Adrenal gland (tissue), 12 donors: ENCODE measurements around the gene LY86. TPM values are rescaled to one million over a fixed set of nuclear protein-coding genes. Genes with fewer than 3 reads are reported as not detected.
A peak's percentile ranks its signal among the peaks of the same experiment; 100 is the strongest.

Source experiments
- DNase-seq, 7 donors: peaks; one replicate each; pipeline ENCODE4 v3.0.0-alpha.2; 2019 to 2020
- H3K27ac ChIP-seq, 5 donors: fragments of 200-600 bp; sonication (generic) in 4 of 5; 1 replicate in 3 of 5; 2 replicates in 2 of 5; pipeline versions ENCODE4 v1.5.1 to v1.8.0; 2016 to 2020; ENCODE audit warnings: mild to moderate bottlenecking in 1 of 5
- H3K27me3 ChIP-seq: fragments of 200-600 bp; 2 replicates; pipeline ENCODE4 v1.8.0; 2021
- H3K36me3 ChIP-seq, 2 donors: fragments of 200-600 bp; replicated peaks in 1 of 2; 1 replicate in 1 of 2; 2 replicates in 1 of 2; pipeline versions ENCODE4 v1.5.1 to v1.8.0; 2018 to 2022
- H3K4me1 ChIP-seq, 2 donors: fragments of 200-600 bp; replicated peaks in 1 of 2; 1 replicate in 1 of 2; 2 replicates in 1 of 2; pipeline versions ENCODE4 v1.5.1 to v1.8.0; 2018 to 2021
- H3K4me3 ChIP-seq, 4 donors: fragments of 200-600 bp; sonication (generic) in 3 of 4; one replicate each; pipeline ENCODE4 v1.5.1; 2016 to 2018
- H3K9me3 ChIP-seq, 3 donors: fragments of 200-600 bp; sonication (generic) in 1 of 3; replicated peaks in 1 of 3; 1 replicate in 2 of 3; 2 replicates in 1 of 3; pipeline versions ENCODE4 v1.5.1 to v1.8.0; 2016 to 2021
- CTCF ChIP-seq, 6 experiments: fragments of 450-650 bp in 4 of 6; fragments of 200-600 bp in 2 of 6; sonication (generic) in 1 of 6; IDR thresholded peaks; 1 replicate in 5 of 6; 2 replicates in 1 of 6; pipeline versions ENCODE4 v1.5.1 to v1.8.0; 2016 to 2021; ENCODE audit warnings: antibody characterized with exemption in 6 of 6, mild to moderate bottlenecking in 2 of 6, moderate library complexity in 1 of 6
- POLR2A ChIP-seq, 2 donors: fragments of 450-650 bp; IDR thresholded peaks; one replicate each; pipeline ENCODE4 v1.6.1; 2017; ENCODE audit warnings: antibody characterized with exemption in 2 of 2, mild to moderate bottlenecking in 2 of 2, moderate library complexity in 1 of 2
- WGBS, 4 donors: extraction: QIAGEN DNeasy Blood & Tissue Kit in 2 of 4; methylation state at CpG; one replicate each; pipeline versions ENCODE4 v1.1.5 to v1.1.7; 2013 to 2017; 5-methylcytosine and 5-hydroxymethylcytosine counted together
- intact Hi-C, 2 donors: fragments of 100-400 bp; cut with DNase I; formaldehyde crosslinking; loops; one replicate each; pipeline versions ENCODE4 v1.14.1 to v1.15.0; 2022 to 2023
- polyA plus RNA-seq, 3 donors: library from polyadenylated mRNA; stranded (reverse); fragments of 200-250 nt in 2 of 3; fragments of 350-450 nt in 1 of 3; fragmentation: Illumina TruSeq in 1 of 3; extraction: RNeasy Lipid Tissue Mini Kit (QIAGEN cat#74804) in 1 of 3; gene quantifications; one replicate each; pipeline ENCODE4 v1.2.3, GENCODE V29; 2013 to 2014
- total RNA-seq, 9 donors: library from RNA; depleted of rRNA in 4 of 9; stranded (reverse); fragments of >200 nt in 4 of 9; fragments of 120-200 nt in 1 of 9; fragmentation: NEBNext Ultra II Directional in 1 of 9; extraction: Animal tissue kit (Norgen Biotek cat#: 25700) in 1 of 9; gene quantifications; one replicate each; pipeline versions ENCODE4 v1.1.0 to v1.2.4, GENCODE V29; 2013 to 2023
- donor health status: healthy with polysubstance abuse.
- donor health status: Bipolar disorder and iron deficiency.
- donor health status: DM: yes; HTN: yes; CAD: no.
- donor health status: DM: no; HTN: no; CAD: no.
- donor health status: DM: no; HTN: no; CAD: no.
- donor health status: DM: yes; HTN: yes; CAD: no.

LY86 gene
- total and polyA plus RNA-seq, 12 donors = 0.60 to 25.7 (median 7.1) TPM

DNA sequence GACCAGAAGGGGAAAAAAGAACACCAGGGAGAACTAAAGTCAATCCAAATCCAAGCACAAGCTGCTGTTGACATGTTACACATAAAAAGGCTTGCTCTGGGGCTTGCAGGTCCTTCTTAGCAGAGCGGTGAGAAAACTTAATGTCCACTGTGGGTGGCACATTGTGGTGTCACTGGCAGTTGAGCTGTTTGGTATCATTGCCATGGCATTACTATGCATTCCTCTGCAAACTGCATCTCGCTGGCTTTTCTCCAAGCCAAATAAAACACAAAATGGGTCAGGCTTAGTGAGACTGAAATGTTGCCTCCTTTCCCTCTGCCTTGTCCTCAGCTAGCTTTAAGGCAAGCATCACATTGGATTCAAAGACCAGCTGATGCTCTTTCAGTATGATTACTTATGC lies 40.9 kb downstream of the LY86 start:
- no peak overlapping the region for H3K27ac ChIP-seq
- H3K4me3 ChIP-seq = no peak overlapping the region
- WGBS, 4 donors = 63 to 78% (median 71%) methylated on average over 2 of the region's 2 CpGs

DNA sequence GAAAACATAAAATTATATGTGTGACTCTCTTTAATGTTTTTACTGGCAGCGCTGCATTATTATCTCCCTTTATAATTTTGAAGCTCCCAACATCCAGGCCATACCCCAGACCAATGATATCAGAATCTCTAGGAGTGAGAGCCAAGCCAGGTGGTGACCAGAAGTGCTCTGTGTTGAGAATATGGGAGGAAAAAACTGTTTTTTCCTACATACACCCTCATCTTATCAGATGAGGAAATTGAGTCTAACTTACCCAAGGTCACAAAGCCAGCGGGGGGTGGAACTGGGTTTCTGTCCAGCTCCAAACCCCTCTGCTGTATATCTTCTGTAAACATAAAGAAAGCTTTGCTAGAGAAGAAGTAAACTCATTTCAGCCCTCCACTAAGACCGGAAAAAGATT lies 42.5 kb downstream of the LY86 start:
- TF ChIP-seq POLR2A (IDR thresholded peaks at IDR 0.05) (no peak), CTCF (IDR thresholded peaks at IDR 0.05) (no peak)
- Histone ChIP-seq H3K27me3 (peaks cover 8% of the 10 kb centered on the region), H3K9me3 (no peaks in the 10 kb centered on the region), H3K4me1 (no peaks in the 10 kb centered on the region), H3K27ac (no peak overlapping the region), H3K4me3 (no peak overlapping the region), H3K36me3 (no peaks in the 10 kb centered on the region)
- WGBS, 4 donors = 60 to 76% (median 67%) methylated on average over 3 of the region's 3 CpGs
- intact Hi-C loops = no loop called here
- no peak for DNase-seq

More for the DNA sequence above, 40.9 kb downstream of the LY86 start:
- H3K4me1 ChIP-seq = no peaks in the 10 kb centered on the region
- no peak for DNase-seq
- H3K36me3 ChIP-seq = no peaks in the 10 kb centered on the region
- intact Hi-C loops = no loop called here
- peaks cover 8% of the 10 kb centered on the region for H3K27me3 ChIP-seq
- TF ChIP-seq CTCF (IDR thresholded peaks at IDR 0.05) (no peak), POLR2A (IDR thresholded peaks at IDR 0.05) (no peak)
- H3K9me3 ChIP-seq = no peaks in the 10 kb centered on the region

DNA sequence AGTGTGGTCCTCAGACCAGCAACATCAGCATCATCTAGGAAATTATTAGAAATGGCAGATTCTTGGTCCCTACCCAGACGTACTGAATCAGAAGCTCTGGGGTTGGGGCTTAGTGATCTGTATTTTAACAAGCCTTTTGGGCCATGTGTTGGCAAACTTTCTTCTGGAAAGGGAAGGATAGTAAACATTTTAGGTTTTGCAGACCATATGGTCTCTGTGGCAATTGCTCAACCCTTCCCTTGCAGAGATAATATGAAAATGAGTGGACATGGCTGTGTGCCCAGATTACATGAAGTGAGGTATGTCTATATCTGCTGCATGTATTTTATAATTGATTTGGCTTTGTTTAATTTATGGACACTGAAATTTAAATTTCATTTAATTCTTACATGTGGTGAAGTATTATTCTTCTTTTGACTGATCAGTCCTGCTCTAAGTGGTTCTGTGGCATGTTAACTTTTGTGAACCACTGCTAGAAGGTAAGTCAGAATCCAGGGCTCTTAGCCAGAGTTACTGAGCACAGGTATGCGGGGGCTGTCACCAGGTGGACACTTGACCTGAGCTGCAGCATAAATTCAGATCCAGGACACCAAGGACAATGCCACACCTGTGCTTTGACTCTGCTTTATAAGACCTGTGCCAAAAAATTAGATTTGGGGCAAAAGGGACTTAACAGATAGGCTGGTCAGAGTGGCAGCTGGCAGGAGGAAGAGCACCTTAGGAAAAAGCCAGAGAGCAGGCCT lies 43.2 kb downstream of the LY86 start:
- intact Hi-C loops = no loop called here
- H3K9me3 ChIP-seq = no peaks in the 10 kb centered on the region
- no peak for TF ChIP-seq POLR2A (IDR thresholded peaks at IDR 0.05)
- H3K36me3 ChIP-seq = no peaks in the 10 kb centered on the region
- WGBS, 4 donors = 44 to 83% (median 67%) methylated on average over 2 of the region's 2 CpGs
- DNase-seq = peak in 1 of 7 donors; percentile 17
- no peak overlapping the region for H3K4me3 ChIP-seq
- H3K27me3 ChIP-seq = peaks cover 8% of the 10 kb centered on the region
- no peaks in the 10 kb centered on the region for H3K4me1 ChIP-seq
- H3K27ac ChIP-seq = no peak overlapping the region

- no peak for TF ChIP-seq POLR2A (IDR thresholded peaks at IDR 0.05)
- TF ChIP-seq CTCF (IDR thresholded peaks at IDR 0.05) = no peak
- no peaks in the 10 kb centered on the region for H3K4me1 ChIP-seq
- H3K27me3 ChIP-seq = peaks cover 4% of the 10 kb centered on the region
- no peaks in the 10 kb centered on the region for H3K36me3 ChIP-seq
- H3K9me3 ChIP-seq = no peaks in the 10 kb centered on the region
- no peak for DNase-seq
- H3K27ac ChIP-seq = no peak overlapping the region
- 73 to 83% (median 79%) methylated on average over 6 of the region's 6 CpGs for WGBS, 4 donors
- H3K4me3 ChIP-seq = no peak overlapping the region
- intact Hi-C loops = no loop called here
Measured at GRCh38 chr6:6633898-6634734, 45.6 kb downstream of the LY86 start.
